GM12865 (cell line): ENCODE results near the gene DDX17.
A peak's percentile ranks its signal among the peaks of the same experiment; 100 is the strongest.

Source experiments
- DNase-seq: peaks from one replicate; pipeline ENCODE4 v3.0.0; 2010; ENCODE audit warnings: low read depth
- H3K4me3 ChIP-seq: 2 replicates; pipeline ENCODE4 v1.5.1; 2011; ENCODE audit warnings: mild to moderate bottlenecking, low read depth, low read length, control low read depth
- CTCF ChIP-seq: IDR thresholded peaks from 2 replicates; pipeline ENCODE4 v1.5.1; 2011; ENCODE audit warnings: low read length, control low read depth, low read depth, inconsistent platforms; ENCODE audit not compliant: insufficient read depth; ENCODE audit errors: missing control alignments

Gene DDX17

GRCh38 chr22:38467438-38467903 lies 38.6 kb downstream of the DDX17 start:
- no peak for DNase-seq
- peak overlapping the region; percentile 45 for H3K4me3 ChIP-seq
- no peak for TF ChIP-seq CTCF

GRCh38 chr22:38465673-38466490 lies 40.2 kb downstream of the DDX17 start:
- no peak for TF ChIP-seq CTCF
- no peak for DNase-seq
- no peak overlapping the region for H3K4me3 ChIP-seq

GRCh38 chr22:38464992-38465672 lies 41.0 kb downstream of the DDX17 start:
- no peak for DNase-seq
- TF ChIP-seq CTCF, result no peak
- H3K4me3 ChIP-seq, result no peak overlapping the region

- no peak for TF ChIP-seq CTCF
- no peak for DNase-seq
- no peak overlapping the region for H3K4me3 ChIP-seq
Measured at GRCh38 chr22:38462960-38463784, 42.9 kb downstream of the DDX17 start.

GRCh38 chr22:38461414-38462081 lies 44.6 kb downstream of the DDX17 start:
- no peak overlapping the region for H3K4me3 ChIP-seq

More at GRCh38 chr22:38461414-38462081, 44.6 kb downstream of the DDX17 start:
- peak; percentile 81 for DNase-seq
- no peak for TF ChIP-seq CTCF
